ENCODE data around the gene FRAS1. TPM values are rescaled to one million over a fixed set of nuclear protein-coding genes. Genes with fewer than 3 reads are reported as not detected.

The FRAS1 gene
- total and polyA plus RNA-seq, 11 donors: 0.57 to 13.4 (median 3.2) TPM

DNA sequence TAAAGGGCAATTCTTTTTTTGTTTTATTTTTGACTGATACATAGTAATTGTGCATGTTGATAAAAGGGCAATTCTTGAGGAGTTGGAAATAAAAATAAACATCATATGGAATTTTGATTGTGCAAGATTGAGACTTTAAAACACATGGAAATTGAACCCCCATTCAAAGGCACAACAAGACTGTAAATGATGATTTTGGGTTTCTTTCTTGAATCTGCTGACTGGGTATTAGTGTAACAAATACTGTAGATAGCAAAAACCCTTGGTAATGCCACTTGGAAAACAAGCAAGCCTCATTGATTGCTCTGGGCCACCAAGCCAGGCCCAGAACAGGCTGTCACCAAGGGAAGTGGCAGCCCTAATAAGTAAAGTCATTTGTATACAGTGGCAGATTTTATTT lies 421.4 kb downstream of the FRAS1 start:
- no peak for ATAC-seq

DNA sequence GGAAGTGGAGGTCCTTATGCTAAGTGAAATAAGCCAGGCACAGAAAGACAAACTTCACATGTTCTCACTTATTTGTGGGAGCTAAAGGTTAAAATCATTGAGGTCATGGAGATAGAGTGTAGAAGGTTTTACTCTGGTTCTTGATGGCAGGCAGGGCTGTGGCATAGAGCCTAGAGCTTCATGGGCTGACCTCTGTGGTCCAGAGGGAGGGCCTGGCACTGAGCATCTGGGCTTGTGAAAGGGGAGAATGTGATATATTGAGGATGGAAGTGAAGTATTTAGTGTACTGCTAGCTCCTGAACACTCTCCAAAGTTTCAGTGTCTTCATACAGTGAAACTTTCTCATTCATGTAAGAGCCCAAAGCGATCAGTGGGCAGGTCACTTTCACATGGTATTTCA lies 423.2 kb downstream of the FRAS1 start:
- no peaks in the 10 kb centered on the region for H3K36me3 ChIP-seq
- TF ChIP-seq, protein P1, sequence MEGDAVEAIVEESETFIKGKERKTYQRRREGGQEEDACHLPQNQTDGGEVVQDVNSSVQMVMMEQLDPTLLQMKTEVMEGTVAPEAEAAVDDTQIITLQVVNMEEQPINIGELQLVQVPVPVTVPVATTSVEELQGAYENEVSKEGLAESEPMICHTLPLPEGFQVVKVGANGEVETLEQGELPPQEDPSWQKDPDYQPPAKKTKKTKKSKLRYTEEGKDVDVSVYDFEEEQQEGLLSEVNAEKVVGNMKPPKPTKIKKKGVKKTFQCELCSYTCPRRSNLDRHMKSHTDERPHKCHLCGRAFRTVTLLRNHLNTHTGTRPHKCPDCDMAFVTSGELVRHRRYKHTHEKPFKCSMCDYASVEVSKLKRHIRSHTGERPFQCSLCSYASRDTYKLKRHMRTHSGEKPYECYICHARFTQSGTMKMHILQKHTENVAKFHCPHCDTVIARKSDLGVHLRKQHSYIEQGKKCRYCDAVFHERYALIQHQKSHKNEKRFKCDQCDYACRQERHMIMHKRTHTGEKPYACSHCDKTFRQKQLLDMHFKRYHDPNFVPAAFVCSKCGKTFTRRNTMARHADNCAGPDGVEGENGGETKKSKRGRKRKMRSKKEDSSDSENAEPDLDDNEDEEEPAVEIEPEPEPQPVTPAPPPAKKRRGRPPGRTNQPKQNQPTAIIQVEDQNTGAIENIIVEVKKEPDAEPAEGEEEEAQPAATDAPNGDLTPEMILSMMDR (IDR thresholded peaks at IDR 0.05): no peak
- no peak for TF ChIP-seq POLR2A (IDR thresholded peaks at IDR 0.05)
- H3K27me3 ChIP-seq: no peaks in the 10 kb centered on the region
- no peak overlapping the region for H3K27ac ChIP-seq
- H3K9me3 ChIP-seq: no peaks in the 10 kb centered on the region
- no peaks in the 10 kb centered on the region for H3K4me1 ChIP-seq
- 90 to 100% (median 93%) methylated on average over 1 of the region's 1 CpG for WGBS, 4 donors
- H3K4me3 ChIP-seq: no peak overlapping the region
- intact Hi-C loops (cut with DNase I): no loop called here
- no peak for ATAC-seq
- DNase-seq: no peak

More for the DNA sequence above, 421.4 kb downstream of the FRAS1 start:
- intact Hi-C loops (cut with DNase I): no loop called here
- TF ChIP-seq POLR2A (IDR thresholded peaks at IDR 0.05): no peak
- TF ChIP-seq, protein P1 (IDR thresholded peaks at IDR 0.05): no peak
- Histone ChIP-seq H3K9me3 (no peaks in the 10 kb centered on the region), H3K27me3 (no peaks in the 10 kb centered on the region), H3K36me3 (no peaks in the 10 kb centered on the region), H3K27ac (no peak overlapping the region), H3K4me3 (no peak overlapping the region), H3K4me1 (no peaks in the 10 kb centered on the region)
- no peak for DNase-seq

DNA sequence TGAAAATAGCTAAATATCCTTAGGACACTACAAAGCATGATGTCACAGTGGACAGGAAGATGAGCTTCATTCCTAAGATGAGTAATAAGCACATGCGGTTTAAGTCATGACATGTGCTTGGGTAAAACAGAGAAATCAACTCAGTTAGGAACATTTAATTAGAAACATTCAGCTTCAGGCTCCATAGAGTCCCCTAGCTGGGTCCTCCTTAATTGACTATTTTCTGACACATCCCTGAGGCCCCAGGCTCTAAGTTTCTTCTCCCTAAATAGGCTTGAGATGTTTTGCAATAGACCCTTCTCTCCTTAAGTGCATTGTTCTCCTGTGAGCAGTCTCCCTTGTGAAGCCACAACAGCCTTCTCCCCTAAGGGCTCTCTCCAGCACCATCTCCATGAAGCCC lies 424.1 kb downstream of the FRAS1 start:
- H3K27ac ChIP-seq: no peak overlapping the region
- 77 to 89% (median 85%) methylated on average over 1 of the region's 1 CpG for WGBS, 4 donors
- no peaks in the 10 kb centered on the region for H3K27me3 ChIP-seq
- no peaks in the 10 kb centered on the region for H3K36me3 ChIP-seq
- no peak for TF ChIP-seq POLR2A (IDR thresholded peaks at IDR 0.05)
- TF ChIP-seq, protein P1 (IDR thresholded peaks at IDR 0.05): no peak
- intact Hi-C loops (cut with DNase I): no loop called here
- DNase-seq (no peak), ATAC-seq (no peak)
- no peaks in the 10 kb centered on the region for H3K4me1 ChIP-seq
- no peaks in the 10 kb centered on the region for H3K9me3 ChIP-seq
- no peak overlapping the region for H3K4me3 ChIP-seq

DNA sequence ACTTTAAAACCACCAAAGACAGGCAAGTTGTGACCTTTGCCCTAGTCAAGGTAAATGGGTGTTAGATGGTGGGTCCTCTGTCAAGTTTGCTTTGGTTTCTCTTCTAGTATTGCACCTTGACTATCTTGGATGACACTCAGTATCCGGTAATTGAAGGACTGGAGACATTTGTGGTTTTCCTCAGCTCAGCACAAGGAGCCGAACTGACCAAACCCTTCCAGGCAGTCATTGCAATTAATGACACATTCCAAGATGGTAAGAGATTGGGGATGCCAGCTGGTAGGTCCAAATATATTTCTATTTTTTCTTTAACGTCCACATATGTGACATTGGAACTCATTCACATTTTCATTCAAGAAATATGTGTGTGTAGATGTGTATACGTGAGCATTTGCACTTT lies 425.2 kb downstream of the FRAS1 start:
- 79 to 92% (median 88%) methylated on average over 4 of the region's 4 CpGs for WGBS, 4 donors
- Histone ChIP-seq H3K4me3 (no peak overlapping the region), H3K36me3 (no peaks in the 10 kb centered on the region), H3K27ac (no peak overlapping the region), H3K27me3 (no peaks in the 10 kb centered on the region), H3K9me3 (no peaks in the 10 kb centered on the region), H3K4me1 (no peaks in the 10 kb centered on the region)
- ATAC-seq (no peak), DNase-seq (no peak)
- TF ChIP-seq POLR2A (IDR thresholded peaks at IDR 0.05): no peak
- TF ChIP-seq, protein P1 (IDR thresholded peaks at IDR 0.05): no peak
- intact Hi-C loops (cut with DNase I): no loop called here

Data from heart left ventricle (tissue), 16 donors.